Measurements from ENCODE around the gene FCAMR. TPM values are rescaled to one million over a fixed set of nuclear protein-coding genes. Genes with fewer than 3 reads are reported as not detected.

FCAMR gene
- total and polyA plus RNA-seq, 2 donors (not counting 3 experiments of a cell fraction or from before 2014, with no cell fraction given): not detected

DNA sequence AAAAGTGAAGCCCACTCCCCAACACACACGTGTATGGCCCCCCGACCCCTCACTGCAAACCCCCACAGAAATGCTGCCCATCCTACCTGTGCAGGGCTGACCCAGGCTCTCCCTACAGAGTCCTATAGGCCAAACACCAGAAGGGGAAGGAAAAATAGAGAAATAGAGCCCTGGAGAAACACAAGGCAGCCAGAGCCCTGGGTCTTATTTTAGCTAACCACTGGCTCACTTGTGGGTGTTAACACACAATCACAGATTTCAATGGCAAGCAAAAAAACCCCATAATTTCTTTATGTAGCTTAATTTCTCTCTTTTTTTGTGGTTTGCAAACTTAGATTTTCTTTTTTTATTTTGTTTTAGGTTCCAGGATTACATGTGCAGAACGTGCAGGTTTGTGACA, 23.0 kb downstream of the FCAMR start:
- ChIA-PET CTCF (no interaction called here), POLR2A (no interaction called here)
- TF ChIP-seq EZH2 (IDR thresholded peaks at IDR 0.05; ENCODE audit: borderline replicate concordance, low read depth, low read length, severe bottlenecking) (no peak), MYC (IDR thresholded peaks at IDR 0.05; ENCODE audit: low read depth, low read length) (no peak)
- no peaks in the 10 kb centered on the region for H3K36me3 ChIP-seq (ENCODE audit: control insufficient read depth in 2 of 2, extremely low read depth in 1 of 2, insufficient read depth in 2 of 2, low read length in 2 of 2)
- H3K4me3 ChIP-seq (replicated peaks in 1 of 3; ENCODE audit: insufficient read depth in 1 of 3, low read depth in 1 of 3, low read length in 3 of 3): no peak overlapping the region
- H4K20me1 ChIP-seq (replicated peaks; ENCODE audit: control insufficient read depth, extremely low read depth, insufficient read depth, low read length): no peaks in the 10 kb centered on the region
- no peaks in the 10 kb centered on the region for H3K79me2 ChIP-seq (ENCODE audit: control insufficient read depth, insufficient read depth, low read length)
- H3K27me3 ChIP-seq (ENCODE audit: control insufficient read depth in 2 of 2, insufficient read depth in 2 of 2, low read length in 2 of 2): no peaks in the 10 kb centered on the region
- H3K9me3 ChIP-seq (replicated peaks; ENCODE audit: control insufficient read depth, insufficient read depth, low read length): no peaks in the 10 kb centered on the region
- H3K4me2 ChIP-seq (ENCODE audit: insufficient read depth, low read length): no peak overlapping the region
- dilution Hi-C loops (cut with MboI; ENCODE audit: extremely low pct_ligation_motif_present, low sequenced_read_pairs): no loop called here
- FAIRE-seq: no peak
- H3K9me1 ChIP-seq (replicated peaks; ENCODE audit: control insufficient read depth, extremely low read depth, insufficient read depth, low read length): no peaks in the 10 kb centered on the region
- no peak overlapping the region for H2AFZ ChIP-seq (ENCODE audit: low read depth, low read length)
- H3K9ac ChIP-seq (replicated peaks; ENCODE audit: extremely low read depth, insufficient read depth, low read length): no peak overlapping the region
- H3K27ac ChIP-seq (ENCODE audit: insufficient read depth, low read depth, low read length): no peak overlapping the region
- H3K4me1 ChIP-seq (ENCODE audit: control insufficient read depth, extremely low read depth, insufficient read depth, low read length): no peaks in the 10 kb centered on the region
- intact Hi-C loops (cut with micrococcal nuclease): no loop called here
- no peak for DNase-seq (ENCODE audit: low read depth, low spot score)
- no TSS peak for BruUV-seq (replicated peaks)

DNA sequence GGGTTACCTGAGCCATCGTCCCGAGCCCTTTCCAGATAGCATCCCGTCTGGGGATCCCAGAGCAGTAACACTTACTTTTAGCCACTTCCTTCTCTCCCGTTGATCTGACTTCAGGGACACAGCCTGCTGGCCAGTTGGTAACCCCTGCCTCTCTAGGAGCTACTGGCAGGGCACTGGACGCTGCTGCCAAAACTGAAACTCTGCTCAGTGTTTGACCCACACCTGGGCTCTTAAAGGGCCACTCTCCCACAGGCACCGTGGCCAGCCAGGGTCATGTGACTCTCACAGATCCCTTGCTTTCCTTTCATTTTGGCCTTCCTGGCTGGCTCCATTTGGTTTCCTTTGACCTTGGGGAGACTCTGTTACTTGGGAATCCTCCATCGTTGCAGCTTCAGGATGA, 24.0 kb downstream of the FCAMR start, which contains the start of gene PIGR:
Gene PIGR (minus strand): TSS at position 206 of the 400 bp plus-strand sequence. CDS start 5,935 bp downstream, outside the sequence.
- Histone ChIP-seq H3K79me2 (ENCODE audit: control insufficient read depth, insufficient read depth, low read length) (no peaks in the 10 kb centered on the region), H3K9me1 (replicated peaks; ENCODE audit: control insufficient read depth, extremely low read depth, insufficient read depth, low read length) (no peaks in the 10 kb centered on the region), H3K27ac (ENCODE audit: insufficient read depth, low read depth, low read length) (no peak within 1 kb of the TSS), H3K36me3 (ENCODE audit: control insufficient read depth in 2 of 2, extremely low read depth in 1 of 2, insufficient read depth in 2 of 2, low read length in 2 of 2) (no peaks in the 10 kb centered on the region), H2AFZ (ENCODE audit: low read depth, low read length) (no peak within 1 kb of the TSS), H3K4me1 (ENCODE audit: control insufficient read depth, extremely low read depth, insufficient read depth, low read length) (no peaks in the 10 kb centered on the region), H3K4me3 (replicated peaks in 1 of 3; ENCODE audit: insufficient read depth in 1 of 3, low read depth in 1 of 3, low read length in 3 of 3) (no peak within 1 kb of the TSS), H3K4me2 (ENCODE audit: insufficient read depth, low read length) (no peak within 1 kb of the TSS), H3K9ac (replicated peaks; ENCODE audit: extremely low read depth, insufficient read depth, low read length) (no peak within 1 kb of the TSS), H3K9me3 (replicated peaks; ENCODE audit: control insufficient read depth, insufficient read depth, low read length) (no peaks in the 10 kb centered on the region), H3K27me3 (ENCODE audit: control insufficient read depth in 2 of 2, insufficient read depth in 2 of 2, low read length in 2 of 2) (no peaks in the 10 kb centered on the region), H4K20me1 (replicated peaks; ENCODE audit: control insufficient read depth, extremely low read depth, insufficient read depth, low read length) (no peaks in the 10 kb centered on the region)
- DNase-seq (ENCODE audit: low read depth, low spot score) (no peak), FAIRE-seq (no peak)
- TF ChIP-seq MYC (IDR thresholded peaks at IDR 0.05; ENCODE audit: low read depth, low read length) (no peak), POLR2A (IDR thresholded peaks at IDR 0.05; ENCODE audit: low read depth, low read length) (no peak), FOS (IDR thresholded peaks at IDR 0.05; ENCODE audit: borderline replicate concordance, insufficient read depth, low read length) (no peak), JUN (IDR thresholded peaks at IDR 0.05; ENCODE audit: borderline replicate concordance, insufficient read depth, insufficient read length, low read depth) (no peak), GATA2 (IDR thresholded peaks at IDR 0.05; ENCODE audit: insufficient read depth, insufficient read length, low read depth, low read length) (no peak)
- TF ChIP-seq, protein P1, sequence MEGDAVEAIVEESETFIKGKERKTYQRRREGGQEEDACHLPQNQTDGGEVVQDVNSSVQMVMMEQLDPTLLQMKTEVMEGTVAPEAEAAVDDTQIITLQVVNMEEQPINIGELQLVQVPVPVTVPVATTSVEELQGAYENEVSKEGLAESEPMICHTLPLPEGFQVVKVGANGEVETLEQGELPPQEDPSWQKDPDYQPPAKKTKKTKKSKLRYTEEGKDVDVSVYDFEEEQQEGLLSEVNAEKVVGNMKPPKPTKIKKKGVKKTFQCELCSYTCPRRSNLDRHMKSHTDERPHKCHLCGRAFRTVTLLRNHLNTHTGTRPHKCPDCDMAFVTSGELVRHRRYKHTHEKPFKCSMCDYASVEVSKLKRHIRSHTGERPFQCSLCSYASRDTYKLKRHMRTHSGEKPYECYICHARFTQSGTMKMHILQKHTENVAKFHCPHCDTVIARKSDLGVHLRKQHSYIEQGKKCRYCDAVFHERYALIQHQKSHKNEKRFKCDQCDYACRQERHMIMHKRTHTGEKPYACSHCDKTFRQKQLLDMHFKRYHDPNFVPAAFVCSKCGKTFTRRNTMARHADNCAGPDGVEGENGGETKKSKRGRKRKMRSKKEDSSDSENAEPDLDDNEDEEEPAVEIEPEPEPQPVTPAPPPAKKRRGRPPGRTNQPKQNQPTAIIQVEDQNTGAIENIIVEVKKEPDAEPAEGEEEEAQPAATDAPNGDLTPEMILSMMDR (IDR thresholded peaks at IDR 0.05; ENCODE audit: extremely low read depth in 1 of 2, insufficient read depth in 1 of 2, low read depth in 1 of 2, low read length in 2 of 2): no peak
- CTCF ChIA-PET: interaction anchor here (1.9 kb wide), 1 partner anchor 34 kb away, joined by 6 read pairs; no protein-coding TSS in a partner anchor
- intact Hi-C loops (cut with micrococcal nuclease) (no loop called here), dilution Hi-C loops (cut with MboI; ENCODE audit: extremely low pct_ligation_motif_present, low sequenced_read_pairs) (no loop called here)
- no TSS peak for BruUV-seq (replicated peaks)
- POLR2A ChIA-PET: no interaction called here

All from endothelial cell of umbilical vein (primary cell).